PC-3 (cell line): ENCODE results near the gene DLX6. TPM values are rescaled to one million over a fixed set of nuclear protein-coding genes. Genes with fewer than 3 reads are reported as not detected.

Experiments
- ATAC-seq: fragments of 200-7000 bp; cut with Tn5 transposase; 2 replicates; pipeline ENCODE4 v1.9.1; 2020; ENCODE audit warnings: mild to moderate bottlenecking, moderate library complexity
- BruUV-seq: library from RNA; stranded (reverse); fragments of 400-500 nt; replicated peaks from 2 replicates; lab custom pipeline; 2021; lab: Mats Ljungman, UMichigan
- CTCF ChIA-PET: fragments of 300-600 bp; sonication (Branson Sonifier 250); formaldehyde crosslinking; loops from one replicate; lab custom pipeline; 2022; ENCODE audit warnings: antibody characterized with exemption; lab: Charles Lee
- POLR2A ChIA-PET: fragments of 300-600 bp; sonication (Branson Sonifier 250); formaldehyde crosslinking; loops from one replicate; lab custom pipeline; 2022; ENCODE audit warnings: antibody characterized with exemption; ENCODE audit not compliant: unreplicated experiment; lab: Charles Lee
- DNase-seq: peaks from one replicate; pipeline ENCODE4 v3.0.0-alpha.2; 2015
- H2AFZ ChIP-seq: fragments of 300-600 bp; sonication (generic); 2 replicates; pipeline ENCODE4 v1.6.0; 2016; ENCODE audit warnings: antibody characterized with exemption, low read length
- H3F3A ChIP-seq: fragments of 300-600 bp; sonication (generic); one replicate; pipeline ENCODE4 v1.6.0; 2017; ENCODE audit warnings: antibody characterized with exemption, low read length, control low read depth, mild to moderate bottlenecking; ENCODE audit not compliant: unreplicated experiment
- H3K27ac ChIP-seq: fragments of 300-600 bp; sonication (generic); 2 replicates; pipeline ENCODE4 v1.5.1; 2016; ENCODE audit warnings: mild to moderate bottlenecking, low read length
- H3K27me3 ChIP-seq: fragments of 300-600 bp; sonication (generic); 2 replicates; pipeline ENCODE4 v1.6.1; 2016; ENCODE audit warnings: low read length, mixed read lengths
- H3K36me3 ChIP-seq: fragments of 300-600 bp; sonication (generic); 2 replicates; pipeline ENCODE4 v1.6.1; 2016; ENCODE audit warnings: low read depth, mixed run types, low read length, mixed read lengths
- H3K4me1 ChIP-seq: fragments of 300-600 bp; sonication (generic); 2 replicates; pipeline ENCODE4 v1.5.1; 2016; ENCODE audit warnings: low read length; ENCODE audit not compliant: insufficient read depth
- H3K4me2 ChIP-seq: fragments of 300-600 bp; sonication (generic); 2 replicates; pipeline ENCODE4 v1.6.0; 2016; ENCODE audit warnings: low read length
- H3K4me3 ChIP-seq: fragments of 300-600 bp; sonication (generic); 2 replicates; pipeline ENCODE4 v1.5.1; 2016; ENCODE audit warnings: mild to moderate bottlenecking, low read length, mixed read lengths
- H3K79me2 ChIP-seq: fragments of 300-600 bp; sonication (generic); 2 replicates; pipeline ENCODE4 v1.6.1; 2017; ENCODE audit warnings: low read length, mixed read lengths
- H3K9ac ChIP-seq: fragments of 300-600 bp; sonication (generic); 2 replicates; pipeline ENCODE4 v1.6.0; 2016; ENCODE audit warnings: mild to moderate bottlenecking, low read length
- H3K9me2 ChIP-seq: fragments of 300-600 bp; sonication (generic); replicated peaks from 2 replicates; pipeline ENCODE4 v1.6.1; 2016; ENCODE audit warnings: mixed run types, low read length, mixed read lengths
- H3K9me3 ChIP-seq: fragments of 300-600 bp; sonication (generic); 2 replicates; pipeline ENCODE4 v1.6.1; 2016; ENCODE audit warnings: low read length, mixed read lengths
- H4K20me1 ChIP-seq: fragments of 300-600 bp; sonication (generic); 2 replicates; pipeline ENCODE4 v1.6.1; 2016; ENCODE audit warnings: low read length, mixed read lengths
- EZH2 ChIP-seq: fragments of 300-600 bp; sonication (generic); IDR thresholded peaks from one replicate; pipeline ENCODE4 v1.6.1; 2017; ENCODE audit warnings: antibody characterized with exemption, mild to moderate bottlenecking, low read length; ENCODE audit not compliant: unreplicated experiment
- EZH2phosphoT487 ChIP-seq: fragments of 300-600 bp; sonication (generic); IDR thresholded peaks from 2 replicates; pipeline ENCODE4 v1.6.1; 2018; ENCODE audit warnings: mild to moderate bottlenecking, antibody characterized with exemption, low read length, borderline replicate concordance
- intact Hi-C: fragments of 100-400 bp; cut with micrococcal nuclease; formaldehyde crosslinking; loops from 2 replicates; pipeline ENCODE4 v1.9.0; 2023
- total RNA-seq: library from RNA; depleted of rRNA; stranded (reverse); fragments of >200 nt; gene quantifications from 2 replicates; pipeline ENCODE4 v1.2.3, GENCODE V29; 2014; rRNA removed
- TF ChIP-seq, protein P1 (sequence below): fragments of 300-600 bp; sonication (generic); conservative IDR thresholded peaks from 2 replicates; pipeline ENCODE4 v1.5.1; 2017; ENCODE audit warnings: antibody characterized with exemption, low read depth, mild to moderate bottlenecking, low read length

The DLX6 gene
- total RNA-seq, 1 experiment from 2014 or later, result not detected

DNA sequence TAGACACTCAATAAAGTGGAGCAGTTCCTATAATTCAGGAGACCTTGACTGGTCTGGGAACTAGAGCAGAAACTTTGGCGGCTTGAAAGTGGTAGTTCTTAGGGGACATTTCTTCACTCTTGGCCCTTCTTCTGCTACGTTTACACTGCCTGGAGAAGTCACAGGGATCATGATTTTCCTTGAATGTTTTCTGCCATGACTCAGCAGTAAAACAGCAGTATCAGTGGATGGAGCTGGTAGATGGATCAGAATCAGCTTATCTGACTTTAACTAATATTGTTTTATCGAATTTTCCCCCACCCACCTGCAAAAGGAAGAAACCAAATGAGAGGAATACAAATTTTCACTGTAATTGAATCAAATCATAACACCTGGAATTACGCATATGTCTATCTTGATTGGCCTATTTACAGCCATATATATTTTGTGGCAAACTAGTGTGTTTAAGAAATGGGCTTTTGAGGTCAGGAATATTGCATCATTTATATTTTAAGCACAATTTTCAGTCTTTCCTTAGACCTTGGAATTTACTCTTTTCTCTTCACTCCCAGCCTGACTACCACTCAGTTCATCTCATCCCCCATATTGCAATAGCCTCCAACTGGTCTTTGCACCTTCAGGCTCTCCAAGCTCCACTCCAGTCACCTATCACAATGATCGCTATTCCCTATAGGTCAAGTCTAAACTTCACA is 34.2 kb downstream of the DLX6 start:
- BruUV-seq, result no TSS peak
- POLR2A ChIA-PET, result no interaction called here
- DNase-seq (no peak), ATAC-seq (no peak)
- no peak for TF ChIP-seq EZH2phosphoT487
- TF ChIP-seq EZH2, result no peak
- TF ChIP-seq, protein P1, sequence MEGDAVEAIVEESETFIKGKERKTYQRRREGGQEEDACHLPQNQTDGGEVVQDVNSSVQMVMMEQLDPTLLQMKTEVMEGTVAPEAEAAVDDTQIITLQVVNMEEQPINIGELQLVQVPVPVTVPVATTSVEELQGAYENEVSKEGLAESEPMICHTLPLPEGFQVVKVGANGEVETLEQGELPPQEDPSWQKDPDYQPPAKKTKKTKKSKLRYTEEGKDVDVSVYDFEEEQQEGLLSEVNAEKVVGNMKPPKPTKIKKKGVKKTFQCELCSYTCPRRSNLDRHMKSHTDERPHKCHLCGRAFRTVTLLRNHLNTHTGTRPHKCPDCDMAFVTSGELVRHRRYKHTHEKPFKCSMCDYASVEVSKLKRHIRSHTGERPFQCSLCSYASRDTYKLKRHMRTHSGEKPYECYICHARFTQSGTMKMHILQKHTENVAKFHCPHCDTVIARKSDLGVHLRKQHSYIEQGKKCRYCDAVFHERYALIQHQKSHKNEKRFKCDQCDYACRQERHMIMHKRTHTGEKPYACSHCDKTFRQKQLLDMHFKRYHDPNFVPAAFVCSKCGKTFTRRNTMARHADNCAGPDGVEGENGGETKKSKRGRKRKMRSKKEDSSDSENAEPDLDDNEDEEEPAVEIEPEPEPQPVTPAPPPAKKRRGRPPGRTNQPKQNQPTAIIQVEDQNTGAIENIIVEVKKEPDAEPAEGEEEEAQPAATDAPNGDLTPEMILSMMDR, result no peak
- H3K4me3 ChIP-seq, result no peak overlapping the region
- no peaks in the 10 kb centered on the region for H3K4me1 ChIP-seq
- H3K4me2 ChIP-seq, result no peak overlapping the region
- H3K27ac ChIP-seq, result no peak overlapping the region
- intact Hi-C loops, result no loop called here
- CTCF ChIA-PET, result no interaction called here
- no peaks in the 10 kb centered on the region for H4K20me1 ChIP-seq
- H3K36me3 ChIP-seq, result no peaks in the 10 kb centered on the region
- no peak overlapping the region for H2AFZ ChIP-seq
- no peaks in the 10 kb centered on the region for H3K9me3 ChIP-seq
- H3F3A ChIP-seq, result no peaks in the 10 kb centered on the region
- H3K9me2 ChIP-seq, result no peaks in the 10 kb centered on the region
- H3K27me3 ChIP-seq, result no peaks in the 10 kb centered on the region; the same call in 1 of the 2 replicates
- H3K9ac ChIP-seq, result no peak overlapping the region
- H3K79me2 ChIP-seq, result no peaks in the 10 kb centered on the region

DNA sequence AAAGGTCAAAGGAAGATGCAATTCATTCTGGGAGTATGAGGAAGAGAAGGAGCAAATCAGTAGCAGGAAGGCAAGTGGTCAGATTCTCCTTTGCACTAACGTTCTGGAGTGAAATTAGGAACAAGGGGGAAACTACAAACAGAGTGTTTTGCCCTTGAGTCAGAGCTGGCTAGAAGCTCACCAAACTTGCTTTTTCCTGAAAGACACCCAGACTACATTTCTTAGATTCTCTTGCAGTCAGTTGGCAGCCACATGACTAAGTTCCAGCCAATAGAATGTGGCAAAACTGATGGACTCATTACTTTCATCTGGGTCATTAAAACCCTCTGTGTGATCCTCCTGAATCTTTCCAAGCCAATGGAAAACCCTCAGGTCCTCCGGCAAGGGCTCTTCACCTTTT is 37.9 kb downstream of the DLX6 start:
- H2AFZ ChIP-seq, result no peak overlapping the region
- no TSS peak for BruUV-seq
- H3K36me3 ChIP-seq, result no peaks in the 10 kb centered on the region
- intact Hi-C loops, result no loop called here
- H3K4me3 ChIP-seq, result no peak overlapping the region
- no peaks in the 10 kb centered on the region for H4K20me1 ChIP-seq
- ChIA-PET POLR2A (no interaction called here), CTCF (no interaction called here)
- H3F3A ChIP-seq, result no peaks in the 10 kb centered on the region
- no peak overlapping the region for H3K9ac ChIP-seq
- TF ChIP-seq EZH2 (no peak), EZH2phosphoT487 (no peak)
- TF ChIP-seq, protein P1, result no peak
- no peaks in the 10 kb centered on the region for H3K9me3 ChIP-seq
- no peak overlapping the region for H3K27ac ChIP-seq
- H3K27me3 ChIP-seq, result no peaks in the 10 kb centered on the region; the same call in 1 of the 2 replicates
- H3K4me1 ChIP-seq, result no peaks in the 10 kb centered on the region
- ATAC-seq, result no peak
- H3K9me2 ChIP-seq, result no peaks in the 10 kb centered on the region
- DNase-seq, result peak; percentile 54
- H3K79me2 ChIP-seq, result no peaks in the 10 kb centered on the region
- no peak overlapping the region for H3K4me2 ChIP-seq

Other genes starting within 250 kb of the DLX6 start
- 0.15 and 0.23 TPM in 2 replicates for gene DLX5, start 19.3 kb downstream of the DLX6 start, total RNA-seq
- gene SDHAF3, start 112.1 kb downstream of the DLX6 start, total RNA-seq, result 9.5 and 19.9 TPM in 2 replicates